ENCODE results near the gene CSMD2.

CSMD2 gene

DNA sequence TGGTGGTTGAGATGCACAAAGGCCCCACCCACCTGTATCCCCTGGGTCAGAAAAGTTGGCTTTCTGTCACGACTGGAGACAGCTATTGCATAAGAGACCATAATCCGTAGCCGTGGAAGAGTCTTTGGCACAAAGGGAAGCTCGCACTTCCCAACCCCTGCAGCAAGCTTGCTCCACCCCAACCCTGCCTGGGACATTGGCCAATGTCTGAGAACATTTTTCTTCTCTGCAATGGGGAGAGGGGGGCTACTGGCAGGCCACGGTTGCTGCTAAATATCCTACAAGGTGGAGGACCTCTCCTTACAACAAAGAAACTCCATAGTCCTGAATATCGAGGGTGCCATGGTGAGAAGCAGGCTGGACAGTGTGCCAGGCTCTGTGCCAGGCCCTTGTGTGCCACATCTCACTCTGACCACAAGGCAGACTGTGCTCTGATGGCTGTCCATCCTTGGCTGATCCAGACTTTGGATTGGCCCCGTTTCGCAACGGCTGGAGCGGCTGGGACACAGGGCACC lies 104.1 kb downstream of the CSMD2 start:
- no peak for TF ChIP-seq POLR2A (IDR thresholded peaks at IDR 0.05; ENCODE audit: low read depth, low read length)
- TF ChIP-seq TAF1 (IDR thresholded peaks at IDR 0.05; ENCODE audit: borderline replicate concordance, low read depth, low read length), result no peak
- TF ChIP-seq POLR2AphosphoS5 (IDR thresholded peaks at IDR 0.05; ENCODE audit: low read depth, low read length), result no peak
- DNase-seq (ENCODE audit: insufficient read length) (no peak), FAIRE-seq (no peak)

DNA sequence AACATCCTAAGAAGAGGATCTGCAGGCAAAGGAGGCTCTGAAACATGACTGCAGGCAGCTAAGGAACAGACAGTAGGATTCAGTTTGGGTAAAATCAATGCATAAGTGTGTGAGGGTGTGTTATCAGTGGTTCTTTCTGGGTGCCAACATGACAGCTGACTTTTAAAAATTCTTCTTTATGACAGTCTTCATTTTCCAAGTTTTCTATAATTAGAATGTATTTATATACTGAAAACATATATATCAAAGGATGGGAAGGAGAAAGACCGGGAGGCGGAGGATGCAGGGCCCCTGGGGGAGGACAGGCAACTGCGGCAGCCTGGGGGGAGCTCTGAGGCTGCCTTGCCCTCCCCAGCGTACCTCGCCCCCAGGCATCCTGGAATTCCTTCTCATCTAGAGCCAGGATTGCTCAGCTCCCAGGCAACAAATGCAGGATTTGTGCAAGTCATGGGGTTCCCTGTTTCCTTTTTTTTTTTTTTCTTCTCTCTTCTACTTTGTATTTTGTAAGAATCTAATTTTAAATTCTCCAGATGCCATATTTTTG lies 104.8 kb downstream of the CSMD2 start:
- DNase-seq (ENCODE audit: insufficient read length) (no peak), FAIRE-seq (no peak)
- TF ChIP-seq POLR2A (IDR thresholded peaks at IDR 0.05; ENCODE audit: low read depth, low read length), result no peak
- no peak for TF ChIP-seq POLR2AphosphoS5 (IDR thresholded peaks at IDR 0.05; ENCODE audit: low read depth, low read length)
- no peak for TF ChIP-seq TAF1 (IDR thresholded peaks at IDR 0.05; ENCODE audit: borderline replicate concordance, low read depth, low read length)

DNA sequence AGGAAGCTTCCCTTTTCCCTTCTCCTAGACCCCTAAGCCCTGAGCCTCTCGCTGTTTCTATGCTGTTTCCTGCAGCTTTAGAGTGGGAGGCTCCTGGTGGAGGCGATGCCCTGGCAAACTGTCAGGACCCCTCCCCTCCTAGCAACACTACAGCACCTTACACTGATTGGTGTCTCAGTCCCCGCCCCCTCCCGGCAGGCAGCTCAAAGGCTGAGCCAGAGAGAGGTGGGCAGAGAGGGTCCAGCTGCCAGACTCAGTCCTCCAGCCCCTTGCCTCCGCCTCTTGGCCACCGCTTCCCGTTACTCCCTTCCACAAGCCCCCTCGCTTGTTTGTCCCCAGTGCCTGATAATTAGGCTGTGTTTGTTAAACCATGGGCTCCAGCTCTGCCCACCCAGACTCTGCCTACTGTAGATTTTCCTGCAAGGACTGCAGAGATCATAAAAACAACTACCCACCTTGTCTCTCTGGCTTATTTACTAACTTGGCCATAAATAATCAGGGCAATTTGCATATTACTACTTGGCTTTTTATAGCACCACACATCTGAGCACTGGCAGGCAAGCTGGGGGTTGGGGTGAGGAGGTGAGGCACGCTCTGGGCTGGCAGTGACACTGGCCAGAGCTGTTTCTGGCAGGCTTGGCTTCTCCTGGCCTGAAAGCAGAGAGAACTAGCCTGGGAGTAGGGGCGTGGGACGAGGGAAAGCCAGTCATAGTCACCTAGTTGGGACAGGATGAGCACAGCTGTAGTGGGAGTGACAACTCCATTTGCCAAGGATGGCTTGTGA lies 107.5 kb downstream of the CSMD2 start:
- DNase-seq (ENCODE audit: insufficient read length) (no peak), FAIRE-seq (no peak)
- TF ChIP-seq POLR2AphosphoS5 (IDR thresholded peaks at IDR 0.05; ENCODE audit: low read depth, low read length) (no peak), POLR2A (IDR thresholded peaks at IDR 0.05; ENCODE audit: low read depth, low read length) (no peak), TAF1 (IDR thresholded peaks at IDR 0.05; ENCODE audit: borderline replicate concordance, low read depth, low read length) (no peak)

DNA sequence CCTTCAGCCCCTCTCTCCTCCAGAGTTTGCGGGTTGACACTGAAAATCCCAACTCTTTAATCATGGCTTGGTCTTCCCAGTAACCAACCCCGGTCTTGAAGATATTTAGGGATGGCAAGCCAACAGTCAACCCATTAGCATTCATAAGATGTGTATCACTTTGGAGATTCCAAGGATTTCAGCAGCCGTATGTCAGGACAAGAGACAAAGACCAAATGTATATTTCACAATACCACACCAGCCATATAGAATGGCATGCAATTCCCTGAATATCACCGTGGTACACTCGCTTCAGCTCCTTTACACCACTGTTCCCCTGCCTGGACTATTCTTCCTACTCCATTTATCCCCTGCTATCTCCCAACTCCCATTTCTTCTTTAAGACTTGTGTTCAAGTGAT lies 109.2 kb downstream of the CSMD2 start:
- FAIRE-seq, result no peak
- DNase-seq (ENCODE audit: insufficient read length), result no peak
- no peak for TF ChIP-seq POLR2A (IDR thresholded peaks at IDR 0.05; ENCODE audit: low read depth, low read length)
- TF ChIP-seq TAF1 (IDR thresholded peaks at IDR 0.05; ENCODE audit: borderline replicate concordance, low read depth, low read length), result no peak
- no peak for TF ChIP-seq POLR2AphosphoS5 (IDR thresholded peaks at IDR 0.05; ENCODE audit: low read depth, low read length)

DNA sequence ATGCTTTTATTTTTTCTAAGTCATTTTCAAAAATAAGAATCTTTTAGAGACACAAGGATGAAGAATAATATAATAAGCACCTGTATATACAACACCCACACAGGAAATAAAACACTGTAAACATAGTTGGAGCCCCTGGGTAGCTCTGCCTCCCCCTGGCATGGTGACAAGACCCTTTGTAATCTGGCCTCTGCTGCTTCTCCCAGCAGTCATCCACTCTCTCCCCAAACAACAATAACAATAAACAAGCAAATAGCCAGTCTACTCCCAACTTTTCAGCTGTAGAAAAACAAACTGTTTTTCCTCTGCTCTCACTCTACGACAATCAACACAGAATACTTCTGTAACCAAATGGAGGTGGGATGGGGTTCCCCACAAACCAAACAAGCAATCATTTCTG lies 110.1 kb downstream of the CSMD2 start:
- DNase-seq (ENCODE audit: insufficient read length) (no peak), FAIRE-seq (no peak)
- TF ChIP-seq TAF1 (IDR thresholded peaks at IDR 0.05; ENCODE audit: borderline replicate concordance, low read depth, low read length), result no peak
- no peak for TF ChIP-seq POLR2AphosphoS5 (IDR thresholded peaks at IDR 0.05; ENCODE audit: low read depth, low read length)
- TF ChIP-seq POLR2A (IDR thresholded peaks at IDR 0.05; ENCODE audit: low read depth, low read length), result no peak

DNA sequence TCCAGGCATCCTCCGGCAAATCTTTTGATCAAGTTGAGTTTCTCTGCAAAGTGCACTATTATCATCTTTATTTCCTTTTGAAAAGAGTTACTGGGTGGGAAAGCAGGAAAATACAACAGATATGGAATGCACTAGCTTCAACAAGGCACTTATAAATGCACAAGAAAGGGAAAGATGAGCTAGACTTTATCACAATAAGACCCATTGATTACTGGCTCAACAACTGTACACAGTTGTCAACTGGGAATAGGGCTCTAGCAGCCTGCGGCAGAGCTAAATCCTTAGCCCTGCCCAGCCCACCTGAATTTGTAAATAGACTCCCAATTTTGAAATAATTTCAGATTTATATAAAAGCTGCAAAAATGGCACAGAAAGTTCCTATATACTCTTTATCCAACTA lies 111.4 kb downstream of the CSMD2 start:
- no peak for FAIRE-seq
- no peak for TF ChIP-seq TAF1 (IDR thresholded peaks at IDR 0.05; ENCODE audit: borderline replicate concordance, low read depth, low read length)
- TF ChIP-seq POLR2A (IDR thresholded peaks at IDR 0.05; ENCODE audit: low read depth, low read length), result no peak
- TF ChIP-seq POLR2AphosphoS5 (IDR thresholded peaks at IDR 0.05; ENCODE audit: low read depth, low read length), result no peak
- no peak for DNase-seq (ENCODE audit: insufficient read length)

DNA sequence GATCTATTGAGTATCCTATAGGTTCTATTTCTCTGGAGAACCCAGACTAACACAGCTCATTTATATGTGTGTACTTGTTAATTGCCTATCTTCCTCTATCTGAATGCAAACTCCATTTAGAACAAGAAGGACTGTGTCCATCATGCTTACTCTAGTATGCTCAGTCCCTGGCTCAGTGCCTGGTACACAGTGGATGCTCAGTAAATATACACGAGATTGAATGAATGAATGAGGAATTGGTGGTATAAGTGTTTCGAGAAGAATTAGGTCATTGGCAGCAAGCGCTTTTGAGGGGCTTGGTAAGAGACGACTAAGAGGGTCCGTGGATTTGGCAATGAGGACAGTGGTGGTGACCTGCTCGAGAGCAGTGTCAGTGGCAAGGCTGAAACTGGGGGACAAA lies 112.5 kb downstream of the CSMD2 start:
- DNase-seq (ENCODE audit: insufficient read length) (no peak), FAIRE-seq (no peak)
- TF ChIP-seq POLR2A (IDR thresholded peaks at IDR 0.05; ENCODE audit: low read depth, low read length) (no peak), POLR2AphosphoS5 (IDR thresholded peaks at IDR 0.05; ENCODE audit: low read depth, low read length) (no peak), TAF1 (IDR thresholded peaks at IDR 0.05; ENCODE audit: borderline replicate concordance, low read depth, low read length) (no peak)

DNA sequence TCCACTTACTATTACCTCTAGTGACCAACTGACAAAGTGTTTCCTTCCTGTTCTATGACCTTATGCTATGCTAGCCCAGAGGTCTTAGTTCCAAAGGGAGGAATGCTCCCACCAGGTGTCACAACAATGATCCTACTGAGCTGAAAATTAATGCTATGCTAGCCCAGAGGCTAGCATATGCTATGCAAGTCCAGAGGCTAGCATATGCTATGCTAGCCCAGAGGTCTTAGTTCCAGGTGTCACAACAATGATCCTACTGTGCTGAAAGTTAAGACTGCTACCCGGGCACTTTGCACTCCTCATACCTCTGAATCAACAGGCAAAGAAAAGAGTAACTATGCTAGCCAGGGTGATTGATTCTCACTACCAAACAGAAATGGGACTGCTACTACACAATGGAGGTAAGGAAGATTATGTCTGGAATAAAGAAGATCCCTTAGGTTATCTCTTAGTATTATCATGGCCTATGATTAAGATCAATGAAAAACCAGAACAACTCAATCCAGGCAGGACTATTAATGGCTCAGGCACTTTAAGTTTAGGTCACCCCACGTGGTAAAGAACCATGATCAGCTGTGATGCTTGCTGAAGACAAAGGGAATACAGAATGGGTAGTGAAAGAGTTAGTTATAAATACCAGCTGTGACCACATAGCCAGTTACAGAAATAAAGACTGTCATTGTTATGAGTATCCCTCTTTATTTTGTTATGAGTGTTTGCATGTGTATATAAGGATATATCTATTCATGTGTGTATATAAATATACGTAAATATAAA lies 114.1 kb downstream of the CSMD2 start:
- FAIRE-seq (no peak), DNase-seq (ENCODE audit: insufficient read length) (no peak)
- TF ChIP-seq TAF1 (IDR thresholded peaks at IDR 0.05; ENCODE audit: borderline replicate concordance, low read depth, low read length), result no peak
- no peak for TF ChIP-seq POLR2AphosphoS5 (IDR thresholded peaks at IDR 0.05; ENCODE audit: low read depth, low read length)
- TF ChIP-seq POLR2A (IDR thresholded peaks at IDR 0.05; ENCODE audit: low read depth, low read length), result no peak

DNA sequence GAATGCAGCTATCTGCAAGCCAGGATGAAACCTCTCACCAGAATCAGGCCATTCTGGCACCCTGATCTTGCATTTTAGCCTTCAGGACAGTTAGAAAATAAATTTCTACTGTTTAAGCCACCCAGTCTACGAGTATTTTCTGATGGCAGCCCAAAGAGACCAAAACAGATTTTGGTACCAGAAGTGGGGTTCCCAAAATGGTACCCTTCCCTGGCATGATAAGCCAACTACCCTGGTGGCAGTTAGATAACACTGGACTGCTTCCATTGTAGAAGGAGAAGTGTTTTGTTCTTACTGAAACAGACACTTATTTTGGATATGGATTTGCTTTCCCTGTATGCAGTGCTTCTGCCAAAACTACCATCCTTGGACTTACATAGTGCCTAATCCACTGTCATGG lies 115.0 kb downstream of the CSMD2 start:
- FAIRE-seq (no peak), DNase-seq (ENCODE audit: insufficient read length) (no peak)
- TF ChIP-seq POLR2A (IDR thresholded peaks at IDR 0.05; ENCODE audit: low read depth, low read length) (no peak), TAF1 (IDR thresholded peaks at IDR 0.05; ENCODE audit: borderline replicate concordance, low read depth, low read length) (no peak), POLR2AphosphoS5 (IDR thresholded peaks at IDR 0.05; ENCODE audit: low read depth, low read length) (no peak)

DNA sequence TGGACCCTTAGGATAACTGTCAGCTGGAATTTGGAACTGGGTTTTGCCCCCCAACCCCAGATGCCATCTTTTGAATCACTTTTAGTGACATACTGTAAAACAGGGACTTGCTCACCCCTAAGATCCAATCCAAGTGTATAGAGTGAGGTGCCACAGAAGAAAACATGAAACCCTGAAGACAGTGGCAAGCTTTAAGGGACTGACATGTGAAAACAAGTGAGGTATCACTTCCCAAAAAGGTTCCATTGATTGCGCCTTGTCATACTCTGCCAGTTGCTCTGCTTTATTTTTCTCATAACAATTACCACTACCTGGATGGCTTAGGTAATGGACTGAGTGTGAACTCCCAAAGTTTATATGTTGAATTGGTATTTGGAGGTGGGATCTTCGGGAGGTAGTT lies 115.6 kb downstream of the CSMD2 start:
- no peak for DNase-seq (ENCODE audit: insufficient read length)
- TF ChIP-seq POLR2AphosphoS5 (IDR thresholded peaks at IDR 0.05; ENCODE audit: low read depth, low read length) (no peak), TAF1 (IDR thresholded peaks at IDR 0.05; ENCODE audit: borderline replicate concordance, low read depth, low read length) (no peak), POLR2A (IDR thresholded peaks at IDR 0.05; ENCODE audit: low read depth, low read length) (no peak)
- no peak for FAIRE-seq

DNA sequence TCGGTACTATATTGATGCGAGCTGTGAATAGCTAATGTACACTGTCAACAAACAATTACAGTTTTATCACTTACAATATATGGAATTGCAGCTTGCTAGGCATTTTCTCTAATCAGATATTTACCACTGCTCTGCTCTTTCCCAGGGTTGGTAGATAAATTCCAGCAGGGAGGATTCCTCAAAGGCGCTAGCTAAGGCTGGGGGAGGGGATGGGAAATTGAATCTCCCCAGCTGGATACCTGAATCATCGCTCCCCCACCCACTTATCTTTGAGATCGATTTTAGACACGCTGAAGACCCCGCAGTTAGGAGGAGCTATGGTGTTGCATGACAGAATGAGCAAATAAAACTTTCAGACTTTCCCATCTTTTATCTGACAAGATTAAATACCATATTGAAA lies 127.2 kb downstream of the CSMD2 start:
- DNase-seq (ENCODE audit: insufficient read length) (no peak), FAIRE-seq (no peak)
- no peak for TF ChIP-seq POLR2A (IDR thresholded peaks at IDR 0.05; ENCODE audit: low read depth, low read length)
- TF ChIP-seq TAF1 (IDR thresholded peaks at IDR 0.05; ENCODE audit: borderline replicate concordance, low read depth, low read length), result no peak
- no peak for TF ChIP-seq POLR2AphosphoS5 (IDR thresholded peaks at IDR 0.05; ENCODE audit: low read depth, low read length)

All from GM12892 (cell line).